OCI-LY7 (cell line): Measurements from ENCODE around the gene ATP8B4.

Source experiments
- CTCF ChIP-seq: fragments of 200-600 bp; sonication (generic); conservative IDR thresholded peaks from 2 replicates; pipeline ENCODE4 v1.5.1; 2014; ENCODE audit warnings: mild to moderate bottlenecking, antibody characterized with exemption, low read length, moderate library complexity, mixed read lengths
- EZH2phosphoT487 ChIP-seq: fragments of 200-600 bp; sonication (generic); IDR thresholded peaks from 2 replicates; pipeline ENCODE4 v1.6.1; 2018; ENCODE audit warnings: low read depth, borderline replicate concordance, mild to moderate bottlenecking, mixed run types, antibody characterized with exemption, low read length, moderate library complexity, mixed read lengths

GRCh38 chr15:50107591-50108408 lies 11.2 kb downstream of the ATP8B4 start:
- TF ChIP-seq CTCF (no peak), EZH2phosphoT487 (no peak)
